ENCODE measurements around the gene RBPMS2.

DNA sequence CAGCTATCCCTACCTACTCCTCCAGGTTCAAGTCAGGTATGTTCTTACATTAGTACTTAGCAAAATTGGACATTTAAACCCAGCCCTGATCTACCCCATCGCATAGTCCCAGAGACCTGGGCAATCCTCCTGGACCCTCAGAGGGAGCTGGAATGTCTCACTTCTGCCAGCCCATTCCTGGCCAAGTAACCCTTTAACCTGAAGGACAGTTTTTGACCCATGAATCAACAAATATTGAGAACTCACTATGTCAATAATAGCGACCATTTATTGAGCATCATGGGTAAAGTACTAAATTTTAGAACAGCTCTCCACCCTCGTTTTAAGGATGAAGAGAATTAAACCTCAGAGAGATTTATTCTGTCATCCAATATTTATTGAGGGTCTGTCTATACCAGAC is 70.4 kb downstream of the RBPMS2 start:
- TF ChIP-seq CTCF (IDR thresholded peaks at IDR 0.05) (no peak), POLR2A (IDR thresholded peaks at IDR 0.05) (no peak)

Data from uterus (tissue), 2 donors.